Left forelimb (tissue), 1 donor: ENCODE data around the gene GABRG3.
"Not testable (repeated sequence)": the region's sequence is repeated elsewhere in the genome, so short reads cannot be mapped to it uniquely, and the experiment has no call there.

ENCODE experiments used
- DNase-seq: peaks from one replicate; pipeline ENCODE4 v3.0.0-alpha.2; 2018; ENCODE audit warnings: low spot score

The GABRG3 gene

DNA sequence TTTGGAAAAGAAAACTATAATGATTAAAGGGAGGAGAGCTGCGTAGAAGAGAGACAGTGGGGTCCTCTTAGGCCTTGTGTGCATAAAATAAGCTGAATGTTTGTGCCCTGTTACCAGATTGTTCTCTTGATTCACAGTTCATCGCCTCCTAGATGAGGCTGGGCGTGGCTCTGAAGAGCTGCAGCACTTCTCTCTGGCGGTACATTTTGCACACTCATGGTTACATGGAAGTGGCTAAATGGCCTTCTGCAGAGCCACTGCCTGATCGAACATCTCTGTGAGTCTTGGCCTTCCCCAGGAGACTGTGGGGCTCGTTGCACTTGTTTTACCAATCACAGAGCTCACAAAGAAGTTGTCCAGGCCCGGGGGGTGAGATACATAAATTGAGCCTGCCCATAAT, 208.8 kb downstream of the GABRG3 start:
- DNase-seq: no peak

DNA sequence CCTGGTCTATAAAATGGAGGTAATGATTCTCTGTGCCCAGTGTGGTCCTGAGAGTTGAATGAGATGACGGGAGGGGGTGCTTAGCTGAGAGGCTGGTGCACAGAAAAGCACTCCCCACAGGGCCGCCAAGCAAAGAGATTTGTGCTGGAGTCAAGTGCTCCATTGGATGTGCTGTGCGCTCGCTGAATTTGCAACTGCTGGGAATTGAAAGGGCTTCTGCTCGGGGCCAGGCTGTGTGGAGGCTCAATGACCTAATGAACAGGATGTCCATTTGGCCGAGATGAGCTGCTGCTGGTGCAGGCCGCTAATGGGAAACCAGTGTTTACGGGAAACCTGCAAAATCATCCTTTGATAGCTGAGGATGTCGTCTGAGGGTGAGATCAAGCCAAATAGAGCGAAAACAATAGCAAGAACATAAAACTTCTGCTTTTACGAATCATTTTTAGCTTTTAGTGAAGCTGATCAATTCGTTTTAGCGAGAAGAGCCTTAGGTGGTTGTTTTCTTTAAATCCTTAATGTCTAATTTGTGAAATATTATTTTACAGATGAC, 211.7 kb downstream of the GABRG3 start:
- DNase-seq: no peak

DNA sequence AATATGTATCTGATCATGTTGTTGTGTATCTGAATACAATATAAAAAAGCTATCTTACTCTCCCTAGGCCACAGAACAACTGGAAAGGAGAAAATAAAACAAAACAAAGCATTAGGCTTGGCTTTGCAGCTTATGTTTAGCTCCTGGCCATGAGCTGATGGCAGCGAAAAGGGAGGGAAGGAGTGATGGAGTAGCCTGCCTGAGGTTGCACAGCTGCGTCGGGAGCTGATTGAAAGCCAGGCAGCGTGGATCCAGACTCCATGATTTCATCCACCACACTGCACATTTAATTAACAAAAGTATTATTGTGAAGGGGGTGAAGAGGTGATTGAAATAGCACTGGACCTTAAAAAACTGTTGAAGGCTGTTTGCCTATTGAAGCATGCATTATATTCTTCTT, 212.2 kb downstream of the GABRG3 start:
- DNase-seq: no peak

GRCh38 chr15:27191515-27191914, 220.5 kb downstream of the GABRG3 start:
- not testable (repeated sequence) for DNase-seq

DNA sequence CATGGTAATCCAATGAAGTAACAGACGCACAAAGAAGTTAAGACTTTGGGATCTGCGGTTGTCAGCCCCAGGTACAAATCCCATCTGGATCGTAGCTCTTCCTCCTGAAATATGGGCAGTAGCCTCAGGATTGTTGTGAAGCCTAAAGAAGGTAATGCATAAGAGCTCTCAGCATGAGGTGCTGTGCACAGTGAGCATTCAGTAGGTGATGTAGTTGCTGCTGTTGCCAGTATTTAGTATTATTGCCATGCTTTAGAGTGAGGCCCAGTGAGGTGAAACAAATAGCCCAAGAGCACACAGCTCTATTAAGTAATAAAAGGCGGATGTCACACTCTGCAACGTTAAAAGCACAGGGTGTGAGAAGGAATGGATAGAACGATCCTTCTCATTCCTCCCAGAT, 225.7 kb downstream of the GABRG3 start:
- no peak for DNase-seq

- DNase-seq: no peak
These were observed 230.4 kb downstream of the GABRG3 start for GRCh38 chr15:27201425-27201824.

GRCh38 chr15:27210176-27210575, 239.2 kb downstream of the GABRG3 start:
- no peak for DNase-seq

- DNase-seq: no peak
These were observed 243.1 kb downstream of the GABRG3 start for GRCh38 chr15:27214032-27214431.

DNA sequence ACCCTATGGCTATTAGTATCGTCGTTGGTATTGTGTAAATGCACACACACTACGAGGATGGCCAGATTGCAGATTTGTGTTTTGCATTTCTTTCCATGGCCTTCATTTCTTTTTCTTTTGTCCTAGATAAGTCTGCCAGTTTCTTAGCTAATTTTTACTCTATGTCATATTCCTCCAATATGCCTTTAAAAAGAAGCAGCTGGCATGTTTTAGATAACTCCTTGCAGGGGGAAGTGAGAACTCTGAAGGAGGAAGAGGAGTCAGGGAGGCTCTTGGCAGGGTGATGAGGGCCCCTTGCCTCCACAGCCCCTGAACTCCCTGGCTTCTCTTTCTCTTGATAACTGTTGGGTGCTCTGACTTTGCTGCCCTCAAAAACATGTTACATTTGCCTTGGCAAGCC, 244.0 kb downstream of the GABRG3 start:
- DNase-seq: no peak

DNA sequence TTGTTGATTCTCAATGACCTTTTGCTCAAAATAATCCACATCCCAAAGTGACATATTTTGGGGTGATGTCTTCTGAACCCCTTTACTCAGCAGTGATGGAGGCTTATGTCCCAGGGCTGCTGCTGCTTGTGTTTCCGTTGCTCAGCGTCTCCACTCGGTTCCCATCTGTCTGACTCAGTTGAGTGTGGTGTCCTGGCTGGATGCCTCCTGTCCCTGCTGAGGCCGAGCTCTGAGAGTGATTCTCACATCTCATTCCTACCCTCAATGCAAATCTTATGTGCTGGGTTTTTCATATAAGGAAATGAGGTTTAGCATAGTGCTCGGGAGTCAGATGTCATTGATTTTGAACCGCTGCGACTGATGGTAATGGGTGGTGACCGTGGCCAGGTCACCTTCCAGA, 247.4 kb downstream of the GABRG3 start:
- no peak for DNase-seq

GRCh38 chr15:27219636-27220035, 248.7 kb downstream of the GABRG3 start:
- no peak for DNase-seq

GRCh38 chr15:27220199-27220598, 249.2 kb downstream of the GABRG3 start:
- no peak for DNase-seq

DNA sequence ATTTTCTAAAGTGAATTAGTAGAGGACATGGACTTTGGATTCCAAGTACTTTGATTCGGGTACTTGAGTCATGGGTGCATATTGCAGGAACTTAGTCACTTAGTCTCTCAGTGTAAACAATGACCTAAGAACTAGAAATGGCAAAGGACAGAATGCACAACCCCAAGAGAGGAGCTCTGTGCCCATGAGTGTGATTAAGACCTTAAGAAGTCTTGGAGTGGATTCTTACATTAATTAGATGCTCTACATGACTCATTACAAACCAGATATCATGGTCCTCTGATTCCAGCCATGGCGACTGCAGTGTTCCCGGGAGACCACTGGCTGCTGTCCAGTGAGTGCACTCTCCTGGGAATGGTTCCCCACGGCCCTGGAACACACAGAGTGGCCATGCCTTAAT, 251.5 kb downstream of the GABRG3 start:
- DNase-seq: no peak

DNA sequence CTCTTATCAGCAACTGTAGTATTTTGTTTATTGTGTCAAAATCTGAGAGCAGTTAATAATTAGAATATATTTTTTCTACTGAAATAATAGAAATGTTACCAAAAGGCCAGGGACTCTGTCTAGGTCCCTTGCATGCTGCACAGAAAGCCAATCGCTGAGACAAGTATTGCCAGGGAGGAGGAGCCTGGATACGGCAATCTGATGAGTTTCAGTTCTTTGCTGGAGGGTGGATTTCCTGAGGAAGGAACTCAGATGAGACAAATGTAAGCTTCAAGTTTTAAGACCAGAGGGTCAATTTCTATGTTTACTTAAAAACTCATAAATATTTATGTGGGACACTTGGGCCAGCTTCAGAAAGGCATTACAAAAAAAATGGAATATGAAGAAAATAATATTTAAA, 252.2 kb downstream of the GABRG3 start:
- no peak for DNase-seq

- DNase-seq: no peak
These were observed 260.8 kb downstream of the GABRG3 start for GRCh38 chr15:27231811-27232210.

DNA sequence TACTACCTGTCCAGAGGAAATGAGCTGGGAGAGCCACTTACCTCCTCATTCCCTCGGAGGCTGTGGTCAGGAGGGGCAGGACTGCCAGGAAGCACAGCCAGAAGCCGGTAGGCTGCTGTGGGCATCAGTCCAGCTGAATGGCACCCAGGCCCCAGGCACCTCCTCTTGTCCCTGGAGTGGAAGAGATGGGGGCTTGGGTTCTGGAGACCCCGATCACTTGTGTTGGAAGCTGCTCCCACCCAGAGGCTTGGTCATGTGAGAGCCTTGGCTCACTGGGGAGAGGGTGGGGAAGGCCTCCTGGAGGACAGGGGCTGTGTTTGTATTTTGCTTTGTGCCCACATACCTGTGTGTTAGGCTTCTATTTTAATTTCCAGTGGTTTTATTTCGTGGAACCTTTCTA, 261.9 kb downstream of the GABRG3 start:
- DNase-seq: no peak

- DNase-seq: no peak
These were observed 263.6 kb downstream of the GABRG3 start for GRCh38 chr15:27234593-27234992.

GRCh38 chr15:27235161-27235560, 264.2 kb downstream of the GABRG3 start:
- DNase-seq: no peak

GRCh38 chr15:27235681-27236080, 264.7 kb downstream of the GABRG3 start:
- DNase-seq: no peak

DNA sequence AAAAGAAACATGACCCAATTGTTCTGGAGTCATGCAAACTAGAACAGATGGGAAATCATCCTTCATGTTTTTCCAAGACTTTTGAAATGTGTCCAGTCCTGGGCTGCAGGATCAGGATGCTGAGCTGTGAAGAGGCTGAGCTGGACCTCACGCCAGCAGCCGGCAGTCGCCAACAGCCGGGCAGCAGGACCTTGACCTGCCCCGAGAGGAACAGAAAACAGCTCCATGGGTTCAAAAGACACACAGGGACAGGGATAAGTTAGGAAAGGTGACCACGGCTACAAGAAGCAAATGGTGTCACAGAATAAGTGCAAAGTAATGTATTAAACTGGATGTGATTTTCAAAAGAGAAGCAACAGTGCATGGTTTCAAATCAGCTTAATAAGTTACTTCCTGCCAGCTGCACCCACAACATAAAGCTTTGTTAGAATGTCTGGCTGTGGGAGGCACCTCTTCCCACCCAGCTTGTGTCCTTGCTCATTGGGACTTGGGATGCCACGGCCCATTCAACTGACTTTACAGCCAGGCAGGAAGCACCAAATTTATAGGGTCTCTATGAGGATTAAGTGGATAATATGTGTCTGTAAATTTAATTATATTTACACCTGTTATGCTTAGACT, 266.4 kb downstream of the GABRG3 start:
- DNase-seq: no peak

DNA sequence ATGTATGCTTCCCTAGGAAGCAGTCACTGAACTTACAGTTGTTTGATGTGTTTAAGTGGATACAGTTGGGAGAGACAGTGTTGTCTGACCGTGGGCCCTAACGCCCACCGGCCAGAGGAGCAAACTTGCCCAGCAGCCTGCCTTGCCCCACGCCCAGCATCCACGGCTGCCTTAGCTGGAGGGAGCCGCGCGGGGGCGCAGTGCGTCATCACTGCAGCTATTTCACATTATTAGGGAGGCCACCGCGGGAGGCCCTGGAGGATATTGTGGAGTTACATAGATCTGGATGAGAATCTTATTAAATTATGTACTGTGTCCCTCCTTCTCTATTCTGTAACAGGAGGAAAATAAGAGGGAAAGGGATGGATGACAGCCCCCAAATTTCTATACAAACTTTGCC, 267.2 kb downstream of the GABRG3 start:
- DNase-seq: no peak

GRCh38 chr15:27238707-27239423, 267.9 kb downstream of the GABRG3 start:
- no peak for DNase-seq

GRCh38 chr15:27241943-27242342, 271.0 kb downstream of the GABRG3 start:
- no peak for DNase-seq

GRCh38 chr15:27244047-27244446, 273.1 kb downstream of the GABRG3 start:
- no peak for DNase-seq
